HL-60 (cell line): Measurements from ENCODE around the gene BAHCC1.

Source experiments
- DNase-seq, 2 experiments: peaks; one replicate each; pipeline ENCODE4 v3.0.0-alpha.2; 2010 to 2020; ENCODE audit warnings: low read depth in 1 of 2, low spot score in 1 of 2
- H3K27ac ChIP-seq: fragments of 250-450 bp; sonication (Bioruptor Pico); replicated peaks from 2 replicates; pipeline ENCODE4 v1.5.1; 2020; ENCODE audit warnings: mild to moderate bottlenecking, moderate library complexity
- H3K27me3 ChIP-seq: fragments of 250-450 bp; sonication (Bioruptor Pico); 2 replicates; pipeline ENCODE4 v1.5.1; 2021; ENCODE audit warnings: mild to moderate bottlenecking, moderate library complexity; ENCODE audit not compliant: insufficient read depth, poor library complexity, severe bottlenecking
- H3K4me3 ChIP-seq: replicated peaks from 2 replicates; pipeline ENCODE4 v1.5.1; 2011; ENCODE audit warnings: mild to moderate bottlenecking, control low read depth, low read length; ENCODE audit not compliant: insufficient read depth
- GABPA ChIP-seq: IDR thresholded peaks from 2 replicates; pipeline ENCODE4 v1.6.1; 2012; ENCODE audit warnings: low read depth
- POLR2AphosphoS5 ChIP-seq: IDR thresholded peaks from 2 replicates; pipeline ENCODE4 v1.6.1; 2012; ENCODE audit warnings: low read depth
- SPI1 ChIP-seq: IDR thresholded peaks from 2 replicates; pipeline ENCODE4 v1.6.1; 2012; ENCODE audit warnings: low read depth, mild to moderate bottlenecking, borderline replicate concordance
- TF ChIP-seq, protein P1 (sequence below): IDR thresholded peaks from 2 replicates; pipeline ENCODE4 v1.6.1; 2012; ENCODE audit warnings: low read depth; ENCODE audit not compliant: insufficient replicate concordance
- TF ChIP-seq, protein P2 (sequence below): IDR thresholded peaks from one replicate; pipeline ENCODE4 v1.5.1; 2011; ENCODE audit warnings: low read length, control low read depth, inconsistent platforms; ENCODE audit not compliant: insufficient read depth

The BAHCC1 gene

GRCh38 chr17:81398176-81398831 is 3.0 kb downstream of the BAHCC1 start:
- H3K27me3 ChIP-seq, result no peaks in the 10 kb centered on the region
- peak in 1 of 2 experiments; percentile 77 for DNase-seq
- TF ChIP-seq GABPA, result no peak
- TF ChIP-seq, protein P1, sequence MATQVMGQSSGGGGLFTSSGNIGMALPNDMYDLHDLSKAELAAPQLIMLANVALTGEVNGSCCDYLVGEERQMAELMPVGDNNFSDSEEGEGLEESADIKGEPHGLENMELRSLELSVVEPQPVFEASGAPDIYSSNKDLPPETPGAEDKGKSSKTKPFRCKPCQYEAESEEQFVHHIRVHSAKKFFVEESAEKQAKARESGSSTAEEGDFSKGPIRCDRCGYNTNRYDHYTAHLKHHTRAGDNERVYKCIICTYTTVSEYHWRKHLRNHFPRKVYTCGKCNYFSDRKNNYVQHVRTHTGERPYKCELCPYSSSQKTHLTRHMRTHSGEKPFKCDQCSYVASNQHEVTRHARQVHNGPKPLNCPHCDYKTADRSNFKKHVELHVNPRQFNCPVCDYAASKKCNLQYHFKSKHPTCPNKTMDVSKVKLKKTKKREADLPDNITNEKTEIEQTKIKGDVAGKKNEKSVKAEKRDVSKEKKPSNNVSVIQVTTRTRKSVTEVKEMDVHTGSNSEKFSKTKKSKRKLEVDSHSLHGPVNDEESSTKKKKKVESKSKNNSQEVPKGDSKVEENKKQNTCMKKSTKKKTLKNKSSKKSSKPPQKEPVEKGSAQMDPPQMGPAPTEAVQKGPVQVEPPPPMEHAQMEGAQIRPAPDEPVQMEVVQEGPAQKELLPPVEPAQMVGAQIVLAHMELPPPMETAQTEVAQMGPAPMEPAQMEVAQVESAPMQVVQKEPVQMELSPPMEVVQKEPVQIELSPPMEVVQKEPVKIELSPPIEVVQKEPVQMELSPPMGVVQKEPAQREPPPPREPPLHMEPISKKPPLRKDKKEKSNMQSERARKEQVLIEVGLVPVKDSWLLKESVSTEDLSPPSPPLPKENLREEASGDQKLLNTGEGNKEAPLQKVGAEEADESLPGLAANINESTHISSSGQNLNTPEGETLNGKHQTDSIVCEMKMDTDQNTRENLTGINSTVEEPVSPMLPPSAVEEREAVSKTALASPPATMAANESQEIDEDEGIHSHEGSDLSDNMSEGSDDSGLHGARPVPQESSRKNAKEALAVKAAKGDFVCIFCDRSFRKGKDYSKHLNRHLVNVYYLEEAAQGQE, result peak; percentile 28
- H3K27ac ChIP-seq, result peak overlapping the region; percentile 95
- H3K4me3 ChIP-seq, result peak overlapping the region; percentile 62

DNA sequence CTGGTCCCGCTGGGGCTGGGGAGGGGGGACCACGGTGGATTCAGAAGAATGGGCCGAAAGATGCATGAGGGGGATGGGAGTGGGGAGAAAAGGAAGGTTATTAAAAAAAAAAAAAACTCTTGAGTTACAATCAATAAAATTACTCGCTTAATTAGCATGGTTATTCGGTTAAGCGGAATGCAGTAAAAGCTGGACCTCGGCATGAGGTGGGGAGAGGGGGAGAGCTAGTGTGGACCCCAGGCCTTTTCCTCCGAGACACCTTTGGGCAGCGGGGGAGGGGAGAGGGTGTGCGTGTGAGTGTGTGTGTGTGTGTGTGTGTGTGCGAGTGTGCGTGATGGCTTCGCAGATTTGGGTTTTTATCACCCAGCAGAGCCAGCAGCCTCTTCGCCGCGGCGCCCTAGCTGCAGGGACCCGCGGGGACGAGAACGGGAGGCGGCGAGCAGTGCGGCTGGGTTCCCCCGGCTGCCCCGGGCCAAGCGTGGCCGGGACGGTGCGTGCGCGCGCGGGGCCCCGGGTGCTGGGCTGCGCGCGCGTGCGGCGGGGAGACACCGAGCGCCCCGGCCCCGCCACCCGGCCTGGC is 3.7 kb downstream of the BAHCC1 start:
- Histone ChIP-seq H3K27me3 (no peaks in the 10 kb centered on the region), H3K27ac (peak overlapping the region; percentile 95), H3K4me3 (peak overlapping the region; percentile 62)
- peak in 1 of 2 experiments; percentile 48 for DNase-seq
- TF ChIP-seq POLR2AphosphoS5, result peak; percentile 80
- TF ChIP-seq, protein P2, sequence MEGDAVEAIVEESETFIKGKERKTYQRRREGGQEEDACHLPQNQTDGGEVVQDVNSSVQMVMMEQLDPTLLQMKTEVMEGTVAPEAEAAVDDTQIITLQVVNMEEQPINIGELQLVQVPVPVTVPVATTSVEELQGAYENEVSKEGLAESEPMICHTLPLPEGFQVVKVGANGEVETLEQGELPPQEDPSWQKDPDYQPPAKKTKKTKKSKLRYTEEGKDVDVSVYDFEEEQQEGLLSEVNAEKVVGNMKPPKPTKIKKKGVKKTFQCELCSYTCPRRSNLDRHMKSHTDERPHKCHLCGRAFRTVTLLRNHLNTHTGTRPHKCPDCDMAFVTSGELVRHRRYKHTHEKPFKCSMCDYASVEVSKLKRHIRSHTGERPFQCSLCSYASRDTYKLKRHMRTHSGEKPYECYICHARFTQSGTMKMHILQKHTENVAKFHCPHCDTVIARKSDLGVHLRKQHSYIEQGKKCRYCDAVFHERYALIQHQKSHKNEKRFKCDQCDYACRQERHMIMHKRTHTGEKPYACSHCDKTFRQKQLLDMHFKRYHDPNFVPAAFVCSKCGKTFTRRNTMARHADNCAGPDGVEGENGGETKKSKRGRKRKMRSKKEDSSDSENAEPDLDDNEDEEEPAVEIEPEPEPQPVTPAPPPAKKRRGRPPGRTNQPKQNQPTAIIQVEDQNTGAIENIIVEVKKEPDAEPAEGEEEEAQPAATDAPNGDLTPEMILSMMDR, result no peak

DNA sequence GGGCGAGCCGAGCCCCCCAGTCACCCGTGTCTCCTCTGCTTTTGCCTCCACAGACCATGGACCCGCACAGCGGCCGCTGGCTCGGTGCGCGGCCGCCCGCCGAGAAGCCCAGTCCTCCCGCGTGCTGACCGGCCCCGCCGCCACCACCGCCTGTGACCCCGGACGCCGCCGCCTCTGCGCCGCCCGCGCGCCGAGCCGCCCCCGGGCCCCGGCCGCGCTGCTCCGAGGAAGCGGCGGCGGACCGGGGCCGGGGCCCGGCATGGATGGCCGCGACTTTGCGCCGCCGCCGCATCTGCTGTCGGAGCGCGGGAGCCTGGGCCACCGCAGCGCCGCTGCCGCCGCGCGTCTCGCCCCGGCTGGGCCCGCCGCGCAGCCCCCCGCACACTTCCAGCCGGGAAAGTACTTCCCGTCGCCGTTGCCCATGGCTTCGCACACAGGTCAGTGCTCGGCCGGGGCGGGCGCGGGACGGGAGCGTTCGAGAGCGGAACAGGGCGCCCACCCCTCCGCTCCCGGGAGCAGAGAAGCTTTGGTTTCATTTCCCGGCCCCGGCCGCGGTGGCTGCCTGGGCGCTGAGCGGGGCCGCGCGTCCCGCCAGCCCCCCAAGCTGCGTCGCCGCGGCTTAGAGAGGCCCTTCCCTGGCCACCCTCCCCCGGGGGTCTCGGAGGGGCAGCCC is 4.4 kb downstream of the BAHCC1 start:
- H3K27me3 ChIP-seq, result no peaks in the 10 kb centered on the region
- peak overlapping the region; percentile 95 for H3K27ac ChIP-seq
- DNase-seq, result no peak
- TF ChIP-seq, protein P2, result no peak
- TF ChIP-seq, protein P1, result no peak
- TF ChIP-seq SPI1, result no peak
- TF ChIP-seq POLR2AphosphoS5, result no peak
- no peak for TF ChIP-seq GABPA
- H3K4me3 ChIP-seq, result peak overlapping the region; percentile 51

GRCh38 chr17:81400154-81400977 is 5.1 kb downstream of the BAHCC1 start:
- H3K27me3 ChIP-seq, result no peaks in the 10 kb centered on the region
- H3K27ac ChIP-seq, result peak overlapping the region; percentile 95
- peak overlapping the region; percentile 51 for H3K4me3 ChIP-seq
- peak; percentile 53; the same call in 1 of the 2 replicates for TF ChIP-seq POLR2AphosphoS5
- TF ChIP-seq, protein P1, result no peak
- DNase-seq, result peak in 1 of 2 experiments; percentile 76
